IPS-18a (cell line): ENCODE data around the gene PAQR5.

Experiments used
- H3K27ac ChIP-seq: one replicate; pipeline ENCODE4 v1.5.1; 2013; ENCODE audit warnings: low read length
- H3K27me3 ChIP-seq: one replicate; pipeline ENCODE4 v1.6.1; 2013; ENCODE audit warnings: mild to moderate bottlenecking, low read length; ENCODE audit not compliant: control insufficient read depth, insufficient read depth
- H3K36me3 ChIP-seq: one replicate; pipeline ENCODE4 v1.6.1; 2013; ENCODE audit warnings: low read depth, low read length; ENCODE audit not compliant: control insufficient read depth
- H3K4me1 ChIP-seq: one replicate; pipeline ENCODE4 v1.6.1; 2013; ENCODE audit warnings: low read depth, low read length; ENCODE audit not compliant: control insufficient read depth
- H3K4me3 ChIP-seq: one replicate; pipeline ENCODE4 v1.5.1; 2013; ENCODE audit warnings: low read length
- H3K9ac ChIP-seq: one replicate; pipeline ENCODE4 v1.6.1; 2013; ENCODE audit warnings: mild to moderate bottlenecking, low read length, moderate library complexity
- H3K9me3 ChIP-seq: one replicate; pipeline ENCODE4 v1.6.1; 2013; ENCODE audit warnings: low read depth, low read length; ENCODE audit not compliant: control insufficient read depth

PAQR5 gene

DNA sequence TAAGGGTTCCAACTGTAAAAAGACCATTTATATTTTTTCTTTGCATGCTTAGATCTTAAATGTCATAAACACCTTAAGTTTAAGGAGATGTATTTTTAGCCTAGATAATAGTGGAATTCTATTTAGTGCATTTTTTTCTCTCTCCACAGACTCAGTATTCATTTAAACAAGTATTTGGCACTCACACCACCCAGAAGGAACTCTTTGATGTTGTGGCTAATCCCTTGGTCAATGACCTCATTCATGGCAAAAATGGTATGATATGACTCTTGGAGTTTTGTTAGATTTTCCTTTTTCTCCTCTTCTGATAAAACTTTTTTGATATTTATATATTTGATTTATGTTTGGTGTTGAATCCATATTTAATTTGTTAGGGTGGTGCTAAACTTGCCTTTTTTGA, 122.8 kb downstream of the PAQR5 start:
- peaks cover 94% of the 10 kb centered on the region for H3K36me3 ChIP-seq

DNA sequence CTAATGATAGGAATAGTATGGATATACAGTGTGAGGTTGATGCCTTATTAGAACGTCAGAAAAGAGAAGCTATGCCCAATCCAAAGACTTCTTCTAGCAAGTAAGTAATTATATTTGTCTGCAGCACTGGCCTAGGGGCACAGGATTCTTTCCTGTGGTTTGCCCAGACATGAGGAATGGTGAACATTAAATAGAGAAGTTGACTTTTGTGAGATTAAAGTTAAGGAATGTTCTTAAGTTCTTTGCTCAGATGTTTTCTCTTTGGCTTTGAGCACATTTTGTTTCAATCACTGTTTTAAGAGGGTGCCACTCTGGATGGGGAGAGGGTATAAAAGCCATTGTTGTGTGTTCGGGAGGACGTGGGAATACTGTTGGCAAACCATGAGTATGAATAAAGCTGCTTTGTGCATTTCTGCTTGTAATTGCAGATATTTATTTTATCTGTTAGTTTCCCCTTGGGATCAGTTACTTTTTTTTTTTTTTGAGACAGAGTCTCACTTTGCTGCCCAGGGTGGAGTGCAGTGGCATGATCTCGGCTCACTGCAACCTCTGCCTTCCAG, 123.7 kb downstream of the PAQR5 start:
- no peaks in the 10 kb centered on the region for H3K27me3 ChIP-seq
- H3K9ac ChIP-seq: no peak overlapping the region
- no peaks in the 10 kb centered on the region for H3K9me3 ChIP-seq
- no peak overlapping the region for H3K4me3 ChIP-seq
- H3K27ac ChIP-seq: no peak overlapping the region
- H3K4me1 ChIP-seq: no peaks in the 10 kb centered on the region
- H3K36me3 ChIP-seq: peaks cover 98% of the 10 kb centered on the region

More for the DNA sequence above, 122.8 kb downstream of the PAQR5 start:
- no peak overlapping the region for H3K4me3 ChIP-seq
- H3K27me3 ChIP-seq: no peaks in the 10 kb centered on the region
- H3K9me3 ChIP-seq: no peaks in the 10 kb centered on the region
- no peak overlapping the region for H3K27ac ChIP-seq
- no peak overlapping the region for H3K9ac ChIP-seq
- no peaks in the 10 kb centered on the region for H3K4me1 ChIP-seq

DNA sequence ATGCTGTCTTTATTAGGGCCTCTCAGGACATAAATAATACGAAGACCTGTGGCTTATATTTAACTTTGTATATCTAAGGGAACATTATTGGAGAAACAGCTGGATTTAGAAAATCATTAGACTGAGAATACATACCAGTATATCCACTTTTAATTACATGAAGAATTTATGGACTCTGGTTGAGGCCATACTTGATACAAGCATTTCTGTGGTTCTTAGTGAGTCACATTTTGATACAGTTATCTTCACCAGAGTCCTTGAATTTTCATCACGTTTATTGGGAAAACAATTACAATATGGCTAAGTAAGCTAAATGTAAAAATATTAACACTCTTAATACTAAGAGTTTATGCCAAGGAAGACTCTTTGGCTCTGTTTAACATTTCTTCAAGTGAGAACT, 125.3 kb downstream of the PAQR5 start:
- H3K4me1 ChIP-seq: no peaks in the 10 kb centered on the region

DNA sequence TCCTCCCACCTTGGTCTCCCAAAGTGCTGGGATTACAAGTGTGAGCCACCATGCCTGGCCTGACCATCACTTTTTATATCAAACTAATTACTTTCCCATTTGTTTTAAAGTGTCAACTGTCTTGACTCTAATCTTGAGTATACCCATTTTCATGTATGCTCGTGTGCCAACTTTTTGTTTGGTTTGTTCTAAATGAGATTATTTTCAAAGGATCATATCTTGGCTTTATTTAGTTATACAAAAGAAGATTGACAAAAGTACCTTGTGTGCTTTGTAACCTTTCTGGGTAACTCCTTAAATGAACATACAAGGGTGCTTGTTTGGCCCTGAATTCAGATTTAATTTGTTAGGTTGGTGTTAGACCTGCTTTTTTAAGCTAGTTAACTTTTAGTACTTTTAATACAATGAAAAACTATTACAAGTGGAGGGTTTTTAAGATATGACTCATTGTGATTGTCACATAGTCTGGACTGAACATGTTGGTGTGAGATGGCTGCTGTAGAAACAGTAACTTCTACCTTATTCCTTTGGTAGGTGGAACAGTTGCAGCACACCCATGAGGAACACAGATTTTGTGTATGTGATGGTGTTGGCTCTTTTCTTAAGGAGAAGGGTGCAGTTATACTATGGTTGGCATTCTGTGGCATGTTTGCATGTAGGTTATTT, 126.2 kb downstream of the PAQR5 start:
- Histone ChIP-seq H3K27me3 (no peaks in the 10 kb centered on the region), H3K4me1 (no peaks in the 10 kb centered on the region), H3K27ac (no peak overlapping the region), H3K9me3 (no peaks in the 10 kb centered on the region), H3K9ac (no peak overlapping the region), H3K36me3 (peaks cover 94% of the 10 kb centered on the region), H3K4me3 (no peak overlapping the region)

More for the DNA sequence above, 125.3 kb downstream of the PAQR5 start:
- no peak overlapping the region for H3K9ac ChIP-seq
- H3K27ac ChIP-seq: no peak overlapping the region
- H3K4me3 ChIP-seq: no peak overlapping the region
- no peaks in the 10 kb centered on the region for H3K9me3 ChIP-seq
- H3K27me3 ChIP-seq: no peaks in the 10 kb centered on the region
- H3K36me3 ChIP-seq: peaks cover 94% of the 10 kb centered on the region

DNA sequence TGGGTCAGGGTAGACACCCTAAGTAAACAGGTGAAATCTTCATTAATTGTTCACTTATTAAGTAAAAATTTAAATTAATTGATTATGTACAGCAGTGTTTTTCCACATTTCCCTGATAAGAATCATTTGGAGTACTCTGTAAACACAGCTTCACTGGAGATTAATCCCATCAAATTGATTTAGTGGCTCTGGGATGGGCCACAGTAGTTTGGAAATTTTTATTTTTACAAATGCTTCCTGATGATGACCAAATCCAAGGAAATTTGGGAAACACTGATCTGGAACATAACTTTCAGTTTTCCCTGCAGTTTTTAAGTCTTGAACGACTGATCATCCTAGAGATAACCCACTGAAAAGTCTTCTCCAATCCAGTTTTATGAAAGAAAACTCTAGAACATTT, 135.1 kb downstream of the PAQR5 start:
- Histone ChIP-seq H3K9me3 (no peaks in the 10 kb centered on the region), H3K27ac (no peak overlapping the region), H3K27me3 (no peaks in the 10 kb centered on the region), H3K4me1 (no peaks in the 10 kb centered on the region), H3K4me3 (no peak overlapping the region), H3K36me3 (peaks cover 90% of the 10 kb centered on the region), H3K9ac (no peak overlapping the region)

DNA sequence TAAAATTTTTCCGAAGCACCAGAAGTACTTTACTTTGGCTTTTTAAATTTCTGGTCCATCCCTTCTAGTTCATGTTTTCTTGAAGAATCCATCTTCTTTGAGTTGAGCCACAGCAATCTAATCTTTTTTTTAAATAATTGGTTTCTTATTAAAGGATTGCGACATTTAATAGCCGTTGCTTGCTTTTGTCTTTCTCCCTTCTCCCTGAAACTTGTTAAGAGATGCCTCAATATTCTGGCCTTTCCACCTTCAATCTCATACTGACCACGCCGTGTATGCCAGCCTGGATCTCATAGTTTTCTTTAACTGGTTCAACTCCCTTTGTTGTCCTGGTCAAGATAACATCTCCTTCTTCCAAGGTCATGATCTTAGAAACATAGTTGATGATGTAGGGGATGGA, 135.5 kb downstream of the PAQR5 start:
- no peak overlapping the region for H3K9ac ChIP-seq
- H3K27ac ChIP-seq: no peak overlapping the region

DNA sequence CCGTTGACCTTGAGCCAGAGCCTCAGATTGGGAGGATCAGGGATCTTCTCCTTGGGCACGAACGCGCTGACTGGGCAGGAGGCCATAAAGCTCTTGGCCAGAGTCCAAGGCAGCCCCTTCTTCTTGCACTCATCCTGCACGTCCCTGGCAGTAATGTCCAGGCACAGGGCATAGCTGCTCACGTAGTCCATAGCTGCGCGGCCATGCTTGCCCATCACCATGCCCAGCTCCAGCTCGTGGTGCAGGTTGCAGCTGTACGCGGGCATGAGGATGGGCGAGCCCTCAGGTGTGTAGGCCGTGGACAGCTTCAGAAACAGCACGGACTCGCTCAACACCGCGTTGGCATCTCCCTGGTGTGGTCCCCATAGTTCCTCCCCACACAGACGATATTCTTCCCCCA, 136.0 kb downstream of the PAQR5 start:
- Histone ChIP-seq H3K27me3 (no peaks in the 10 kb centered on the region), H3K9me3 (no peaks in the 10 kb centered on the region), H3K4me1 (no peaks in the 10 kb centered on the region), H3K4me3 (no peak overlapping the region), H3K9ac (no peak overlapping the region), H3K27ac (no peak overlapping the region), H3K36me3 (peaks cover 90% of the 10 kb centered on the region)

More for the DNA sequence above, 135.5 kb downstream of the PAQR5 start:
- Histone ChIP-seq H3K4me3 (no peak overlapping the region), H3K9me3 (no peaks in the 10 kb centered on the region), H3K27me3 (no peaks in the 10 kb centered on the region), H3K4me1 (no peaks in the 10 kb centered on the region), H3K36me3 (peaks cover 90% of the 10 kb centered on the region)

DNA sequence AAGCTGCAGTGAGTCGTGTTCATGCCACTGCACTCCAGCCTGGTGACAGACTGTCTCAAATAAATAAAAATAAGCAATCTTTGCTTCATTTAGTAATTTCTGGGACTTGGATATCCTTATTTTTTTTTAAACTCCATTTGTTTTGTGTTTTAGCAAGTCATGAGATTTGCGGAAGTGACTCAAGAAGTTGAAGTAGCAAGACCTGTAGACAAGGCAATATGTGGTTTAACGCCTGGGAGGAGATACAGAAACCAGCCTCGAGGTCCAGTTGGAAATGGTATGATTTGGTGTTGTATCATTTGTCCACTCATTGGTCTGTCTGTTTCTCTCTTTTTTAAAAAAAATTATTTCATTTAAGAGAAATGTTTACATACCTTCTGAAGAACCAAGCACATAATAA, 137.3 kb downstream of the PAQR5 start:
- no peaks in the 10 kb centered on the region for H3K9me3 ChIP-seq
- H3K27ac ChIP-seq: no peak overlapping the region
- no peaks in the 10 kb centered on the region for H3K27me3 ChIP-seq
- no peak overlapping the region for H3K9ac ChIP-seq
- no peaks in the 10 kb centered on the region for H3K4me1 ChIP-seq
- H3K4me3 ChIP-seq: no peak overlapping the region
- H3K36me3 ChIP-seq: peaks cover 90% of the 10 kb centered on the region

DNA sequence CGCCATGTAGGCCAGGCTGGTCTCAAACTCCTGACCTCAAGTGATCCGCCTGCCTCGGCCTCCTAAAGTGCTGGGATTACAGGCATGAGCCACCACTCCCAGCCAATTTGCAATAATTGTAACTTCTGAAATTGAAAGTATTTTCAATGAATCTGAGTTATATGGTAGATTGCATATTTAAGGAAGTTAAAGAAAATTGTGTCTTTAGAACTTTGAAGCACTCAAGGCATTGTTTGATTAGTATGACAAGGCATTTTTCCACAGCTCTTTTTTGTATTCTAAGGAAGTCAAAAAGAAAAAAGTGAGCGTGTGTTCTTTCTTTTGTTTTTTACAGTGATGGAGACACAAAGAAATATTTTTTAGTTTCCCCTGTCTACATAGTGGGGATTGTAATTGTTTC, 138.2 kb downstream of the PAQR5 start:
- Histone ChIP-seq H3K27me3 (no peaks in the 10 kb centered on the region), H3K36me3 (peaks cover 91% of the 10 kb centered on the region), H3K9ac (no peak overlapping the region), H3K4me1 (no peaks in the 10 kb centered on the region), H3K9me3 (no peaks in the 10 kb centered on the region), H3K4me3 (no peak overlapping the region), H3K27ac (no peak overlapping the region)

DNA sequence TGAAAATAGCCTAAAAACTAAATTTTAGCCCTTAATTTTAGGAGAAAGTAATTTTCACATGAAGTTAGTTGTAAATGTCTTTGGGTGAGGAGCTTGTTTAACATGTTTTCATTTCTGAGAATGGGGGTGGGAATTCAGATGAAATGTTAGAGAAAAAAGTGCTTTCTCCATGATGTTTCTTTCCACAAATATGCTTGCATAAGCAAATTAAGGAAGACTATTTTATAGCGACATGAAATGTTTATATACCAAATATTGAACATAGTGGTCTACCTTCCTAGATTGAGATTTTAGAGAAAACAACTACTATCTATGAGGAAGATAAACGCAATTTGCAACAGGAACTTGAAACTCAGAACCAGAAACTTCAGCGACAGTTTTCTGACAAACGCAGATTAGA, 140.9 kb downstream of the PAQR5 start:
- Histone ChIP-seq H3K27me3 (no peaks in the 10 kb centered on the region), H3K36me3 (peaks cover 91% of the 10 kb centered on the region), H3K27ac (no peak overlapping the region), H3K9me3 (no peaks in the 10 kb centered on the region), H3K4me3 (no peak overlapping the region), H3K4me1 (no peaks in the 10 kb centered on the region), H3K9ac (no peak overlapping the region)

DNA sequence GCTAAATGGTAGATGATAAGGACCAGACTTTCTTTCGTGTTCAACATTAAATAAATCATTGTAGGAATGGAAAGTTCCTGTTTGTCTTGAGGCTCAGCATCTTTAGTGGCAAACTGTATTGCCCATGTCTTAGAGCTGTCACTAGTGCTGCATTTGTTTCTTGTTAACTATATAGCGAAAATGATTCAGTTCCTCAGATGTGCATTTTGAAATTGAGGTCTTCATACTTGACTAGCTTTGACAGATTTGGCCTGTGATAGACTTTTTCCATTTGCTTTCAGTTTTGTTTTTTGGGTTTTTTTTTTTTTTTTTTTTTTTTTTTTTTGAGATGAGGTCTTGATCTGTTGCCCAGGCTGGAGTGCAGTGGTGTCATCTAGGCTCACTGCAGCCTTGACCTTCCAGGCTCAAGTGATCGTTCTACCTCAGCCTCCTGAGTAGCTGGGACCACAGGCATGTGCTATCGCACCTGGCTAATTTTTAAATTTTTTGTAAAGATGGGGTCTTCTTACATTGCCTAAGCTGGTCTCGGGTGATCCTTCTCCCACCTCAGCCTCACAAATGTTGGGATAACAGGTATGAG, 144.4 kb downstream of the PAQR5 start:
- no peak overlapping the region for H3K27ac ChIP-seq
- H3K27me3 ChIP-seq: no peaks in the 10 kb centered on the region
- no peak overlapping the region for H3K9ac ChIP-seq
- peaks cover 96% of the 10 kb centered on the region for H3K36me3 ChIP-seq
- H3K9me3 ChIP-seq: no peaks in the 10 kb centered on the region
- H3K4me3 ChIP-seq: no peak overlapping the region
- no peaks in the 10 kb centered on the region for H3K4me1 ChIP-seq

DNA sequence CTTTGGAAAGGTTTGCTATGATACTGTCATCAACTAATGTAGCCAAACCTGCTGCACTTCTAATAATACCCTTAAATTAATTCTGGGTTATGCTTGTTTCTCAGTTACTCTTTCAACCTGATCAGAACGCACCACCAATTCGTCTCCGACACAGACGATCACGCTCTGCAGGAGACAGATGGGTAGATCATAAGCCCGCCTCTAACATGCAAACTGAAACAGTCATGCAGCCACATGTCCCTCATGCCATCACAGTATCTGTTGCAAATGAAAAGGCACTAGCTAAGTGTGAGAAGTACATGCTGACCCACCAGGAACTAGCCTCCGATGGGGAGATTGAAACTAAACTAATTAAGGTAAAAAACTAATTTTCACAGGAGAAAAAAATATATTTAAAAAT, 146.0 kb downstream of the PAQR5 start:
- no peaks in the 10 kb centered on the region for H3K27me3 ChIP-seq
- no peak overlapping the region for H3K9ac ChIP-seq
- H3K36me3 ChIP-seq: peaks cover 86% of the 10 kb centered on the region
- H3K27ac ChIP-seq: no peak overlapping the region
- no peaks in the 10 kb centered on the region for H3K4me1 ChIP-seq
- H3K4me3 ChIP-seq: no peak overlapping the region
- no peaks in the 10 kb centered on the region for H3K9me3 ChIP-seq
